Transverse colon (tissue), 3 donors: ENCODE measurements around the gene ARL4C.

ENCODE experiments used
- CTCF ChIP-seq, 5 experiments: fragments of 200-600 bp in 3 of 5; fragments of 450-650 bp in 2 of 5; sonication (generic) in 3 of 5; IDR thresholded peaks; 1 replicate in 2 of 5; 2 replicates in 3 of 5; pipeline ENCODE4 v1.5.1; 2016 to 2017; ENCODE audit warnings: antibody characterized with exemption in 5 of 5, inconsistent platforms in 3 of 5, mild to moderate bottlenecking in 2 of 5, moderate library complexity in 1 of 5
- EP300 ChIP-seq: sonication (generic); formaldehyde crosslinking; IDR thresholded peaks from one replicate; pipeline ENCODE4 v1.6.1; 2017; ENCODE audit warnings: antibody characterized with exemption, low read depth

- TF ChIP-seq CTCF (IDR thresholded peaks at IDR 0.05) = no peak
- TF ChIP-seq EP300 = no peak
These were observed 28.4 kb downstream of the ARL4C start for GRCh38 chr2:234468503-234468902.
